Measurements from ENCODE around the gene TRIML2.

GRCh38 chr4:188143731-188144130 is 34.3 kb upstream of the TRIML2 start:
- no peak for TF ChIP-seq RAD21 (conservative IDR thresholded peaks at IDR 0.05)
- no peak for TF ChIP-seq CTCF (IDR thresholded peaks at IDR 0.05; ENCODE audit: poor library complexity, severe bottlenecking)

Data from neural cell (in vitro differentiated cells).